Thyroid gland (tissue), 4 donors: ENCODE measurements around the gene KDM5B. TPM values are rescaled to one million over a fixed set of nuclear protein-coding genes. Genes with fewer than 3 reads are reported as not detected.

Experiments
- DNase-seq, 2 donors: peaks; one replicate each; pipeline ENCODE4 v3.0.0-alpha.2; 2019
- H3K27ac ChIP-seq, 3 donors: fragments of 200-600 bp; sonication (generic); 1 replicate in 2 of 3; 2 replicates in 1 of 3; pipeline ENCODE4 v1.5.1; 2016 to 2019; ENCODE audit warnings: mild to moderate bottlenecking in 1 of 3, moderate library complexity in 1 of 3
- H3K27me3 ChIP-seq: fragments of 200-600 bp; sonication (generic); one replicate; pipeline ENCODE4 v1.5.1; 2019
- H3K36me3 ChIP-seq, 2 donors: fragments of 200-600 bp; sonication (generic); one replicate each; pipeline ENCODE4 v1.5.1; 2016 to 2019
- H3K4me1 ChIP-seq, 2 donors: fragments of 200-600 bp; sonication (generic); one replicate each; pipeline ENCODE4 v1.5.1; 2017 to 2019
- H3K4me3 ChIP-seq, 3 donors: fragments of 200-600 bp; sonication (generic); replicated peaks in 1 of 3; 1 replicate in 2 of 3; 2 replicates in 1 of 3; pipeline ENCODE4 v1.5.1; 2016; ENCODE audit warnings: mild to moderate bottlenecking in 1 of 3
- H3K9me3 ChIP-seq: fragments of 200-600 bp; sonication (generic); one replicate; pipeline ENCODE4 v1.5.1; 2017
- POLR2A ChIP-seq, 2 donors: fragments of 450-650 bp; IDR thresholded peaks; one replicate each; pipeline ENCODE4 v1.6.1; 2017; ENCODE audit warnings: antibody characterized with exemption in 2 of 2, mild to moderate bottlenecking in 2 of 2, moderate library complexity in 1 of 2
- WGBS, 2 donors: methylation state at CpG; one replicate each; pipeline ENCODE4 v1.1.5; 2017; 5-methylcytosine and 5-hydroxymethylcytosine counted together
- intact Hi-C: fragments of 100-400 bp; cut with DNase I; formaldehyde crosslinking; loops from one replicate; pipeline ENCODE4 v1.15.1; 2023
- total RNA-seq, 4 donors: library from RNA; depleted of rRNA; stranded (reverse); fragments of >200 nt; gene quantifications; one replicate each; pipeline ENCODE4 v1.2.3, GENCODE V29; 2016
- TF ChIP-seq, protein P1 (sequence below), 6 experiments: fragments of 200-600 bp in 3 of 6; fragments of 450-650 bp in 3 of 6; sonication (generic) in 3 of 6; IDR thresholded peaks; one replicate each; pipeline ENCODE4 v1.5.1; 2016 to 2019; ENCODE audit warnings: antibody characterized with exemption in 6 of 6, mild to moderate bottlenecking in 2 of 6, inconsistent platforms in 1 of 6, moderate library complexity in 1 of 6

Gene KDM5B
- total RNA-seq, 4 donors from 2014 or later, result 53.1 to 78.5 (median 61.2) TPM

DNA sequence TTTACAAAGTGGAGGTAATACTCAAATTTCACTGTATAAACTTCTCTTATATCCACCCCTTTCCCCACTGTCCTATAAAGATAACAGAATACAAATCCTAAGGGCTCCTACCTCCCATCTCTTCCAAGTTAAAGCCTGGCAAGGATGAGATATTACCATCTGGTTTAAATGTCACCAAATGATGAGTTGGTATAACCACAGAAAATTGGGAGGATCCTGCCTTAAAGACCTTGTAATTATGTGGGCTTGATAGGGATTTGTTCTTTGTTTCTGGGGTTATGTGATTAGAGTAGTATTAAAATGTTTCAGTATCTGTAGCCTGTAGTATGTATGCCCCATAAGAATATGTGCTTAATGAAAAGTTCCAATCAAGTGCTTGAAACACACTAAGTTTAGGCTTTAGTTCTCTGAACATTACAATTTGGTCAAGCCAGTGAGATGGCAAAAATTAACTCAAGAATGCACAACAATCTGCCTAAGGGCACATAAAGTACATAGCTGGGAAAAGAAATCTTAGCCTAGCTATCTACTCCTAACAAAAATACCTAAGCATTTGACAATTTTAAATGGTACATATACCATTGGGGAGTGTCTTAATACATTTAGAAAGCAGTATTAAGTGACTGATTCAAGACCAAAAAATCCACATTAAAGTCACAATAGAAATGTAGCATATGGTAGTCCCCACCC lies 14.0 kb downstream of the KDM5B start:
- peaks cover 6 to 12% of the 10 kb centered on the region in 2 donors for H3K4me1 ChIP-seq

DNA sequence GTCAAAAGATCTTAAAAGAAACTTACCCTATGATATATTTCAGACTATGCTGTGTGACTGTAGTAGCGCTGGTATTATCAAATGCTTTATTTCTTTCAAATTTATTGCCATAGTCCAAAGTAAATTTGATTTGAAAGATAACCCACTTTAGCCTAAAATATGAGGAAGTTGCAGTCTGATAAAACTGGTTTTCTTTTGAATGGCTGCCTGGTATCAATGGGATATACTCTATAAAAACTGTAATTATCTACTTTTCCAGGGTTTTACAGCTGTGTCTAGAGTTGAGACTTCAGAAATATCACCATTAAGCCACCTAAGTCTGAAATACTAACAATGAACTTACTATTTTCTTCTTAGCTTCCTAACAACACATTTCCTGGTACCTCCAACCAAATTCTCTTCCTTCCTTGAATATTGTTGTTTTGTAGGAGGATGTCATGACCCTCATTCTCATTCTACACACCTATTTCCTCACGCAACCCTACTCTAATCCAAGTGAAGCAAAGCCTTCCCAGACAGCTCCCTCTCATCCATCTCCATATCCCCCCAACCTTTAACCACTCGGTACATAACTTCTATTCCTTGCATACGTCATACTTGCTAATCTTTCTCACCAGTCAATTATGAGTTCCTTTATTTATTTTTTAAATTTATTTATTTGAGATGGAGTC lies 17.0 kb downstream of the KDM5B start:
- no peak for DNase-seq
- WGBS, 2 donors, result 88 to 90% methylated on average over 4 of the region's 4 CpGs
- Histone ChIP-seq H3K4me3 (no peak overlapping the region), H3K27ac (no peak overlapping the region), H3K9me3 (no peaks in the 10 kb centered on the region), H3K36me3 (no peaks in the 10 kb centered on the region), H3K4me1 (peaks cover 6 to 12% of the 10 kb centered on the region in 2 donors), H3K27me3 (no peaks in the 10 kb centered on the region)
- intact Hi-C loops, result no loop called here
- no peak for TF ChIP-seq POLR2A (IDR thresholded peaks at IDR 0.05)
- TF ChIP-seq, protein P1, sequence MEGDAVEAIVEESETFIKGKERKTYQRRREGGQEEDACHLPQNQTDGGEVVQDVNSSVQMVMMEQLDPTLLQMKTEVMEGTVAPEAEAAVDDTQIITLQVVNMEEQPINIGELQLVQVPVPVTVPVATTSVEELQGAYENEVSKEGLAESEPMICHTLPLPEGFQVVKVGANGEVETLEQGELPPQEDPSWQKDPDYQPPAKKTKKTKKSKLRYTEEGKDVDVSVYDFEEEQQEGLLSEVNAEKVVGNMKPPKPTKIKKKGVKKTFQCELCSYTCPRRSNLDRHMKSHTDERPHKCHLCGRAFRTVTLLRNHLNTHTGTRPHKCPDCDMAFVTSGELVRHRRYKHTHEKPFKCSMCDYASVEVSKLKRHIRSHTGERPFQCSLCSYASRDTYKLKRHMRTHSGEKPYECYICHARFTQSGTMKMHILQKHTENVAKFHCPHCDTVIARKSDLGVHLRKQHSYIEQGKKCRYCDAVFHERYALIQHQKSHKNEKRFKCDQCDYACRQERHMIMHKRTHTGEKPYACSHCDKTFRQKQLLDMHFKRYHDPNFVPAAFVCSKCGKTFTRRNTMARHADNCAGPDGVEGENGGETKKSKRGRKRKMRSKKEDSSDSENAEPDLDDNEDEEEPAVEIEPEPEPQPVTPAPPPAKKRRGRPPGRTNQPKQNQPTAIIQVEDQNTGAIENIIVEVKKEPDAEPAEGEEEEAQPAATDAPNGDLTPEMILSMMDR (IDR thresholded peaks at IDR 0.05), result no peak

More for the DNA sequence above, 14.0 kb downstream of the KDM5B start:
- Histone ChIP-seq H3K27me3 (no peaks in the 10 kb centered on the region), H3K36me3 (no peaks in the 10 kb centered on the region), H3K4me3 (no peak overlapping the region), H3K27ac (no peak overlapping the region), H3K9me3 (no peaks in the 10 kb centered on the region)
- no peak for DNase-seq
- intact Hi-C loops, result no loop called here
- no peak for TF ChIP-seq POLR2A (IDR thresholded peaks at IDR 0.05)
- TF ChIP-seq, protein P1 (IDR thresholded peaks at IDR 0.05), result no peak

DNA sequence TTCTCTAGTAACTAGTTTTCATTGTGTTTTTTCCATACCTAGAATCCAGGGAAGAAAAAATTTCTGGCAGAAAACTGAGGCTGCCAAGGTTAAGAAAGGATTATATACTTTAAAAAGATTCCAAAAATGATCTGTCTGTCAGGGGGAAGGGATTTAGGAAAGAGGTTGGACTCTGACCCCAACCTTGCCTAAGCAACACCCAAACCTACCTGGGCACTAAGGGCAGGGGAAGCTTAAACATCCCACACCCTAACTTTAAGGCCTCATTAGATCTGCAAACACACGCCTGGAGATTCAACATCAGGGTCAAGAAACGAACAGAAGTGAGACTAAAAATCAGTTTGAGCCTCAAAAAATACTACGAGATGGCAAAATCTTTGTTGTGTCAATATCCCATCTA lies 19.4 kb downstream of the KDM5B start:
- Histone ChIP-seq H3K9me3 (no peaks in the 10 kb centered on the region), H3K27ac (no peak overlapping the region), H3K4me1 (peaks cover 0 to 8% of the 10 kb centered on the region in 2 donors), H3K4me3 (no peak overlapping the region), H3K27me3 (no peaks in the 10 kb centered on the region), H3K36me3 (no peaks in the 10 kb centered on the region)
- DNase-seq, result no peak
- TF ChIP-seq, protein P1 (IDR thresholded peaks at IDR 0.05), result no peak
- no peak for TF ChIP-seq POLR2A (IDR thresholded peaks at IDR 0.05)
- 83 to 94% methylated on average over 3 of the region's 3 CpGs for WGBS, 2 donors
- intact Hi-C loops, result no loop called here

DNA sequence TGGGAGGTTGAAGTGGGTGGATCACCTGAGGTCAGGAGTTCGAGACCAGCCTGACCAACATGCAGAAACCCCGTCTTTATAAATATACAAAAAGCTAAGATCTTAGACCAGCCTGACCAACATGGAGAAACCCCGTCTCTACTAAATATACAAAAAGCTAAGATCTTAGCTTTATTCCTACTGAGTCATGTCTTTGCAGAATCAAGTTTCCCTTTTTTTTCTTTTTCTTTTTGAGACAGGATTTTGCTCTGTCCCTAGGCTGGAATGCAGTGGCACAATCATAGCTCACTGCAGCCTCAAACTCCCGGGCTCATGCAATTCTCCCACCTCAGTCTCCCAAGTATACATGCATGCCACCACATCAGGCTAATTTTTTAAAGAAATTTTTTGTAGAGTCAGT lies 21.4 kb downstream of the KDM5B start:
- no peak for DNase-seq
- no peaks in the 10 kb centered on the region for H3K36me3 ChIP-seq
- no peaks in the 10 kb centered on the region for H3K27me3 ChIP-seq
- intact Hi-C loops, result no loop called here
- TF ChIP-seq, protein P1 (IDR thresholded peaks at IDR 0.05), result no peak
- TF ChIP-seq POLR2A (IDR thresholded peaks at IDR 0.05), result no peak
- no peaks in the 10 kb centered on the region for H3K9me3 ChIP-seq
- 72 to 73% methylated on average over 4 of the region's 4 CpGs for WGBS, 2 donors
- H3K4me3 ChIP-seq, result no peak overlapping the region
- no peak overlapping the region for H3K27ac ChIP-seq
- H3K4me1 ChIP-seq, result peaks cover 0 to 8% of the 10 kb centered on the region in 2 donors

DNA sequence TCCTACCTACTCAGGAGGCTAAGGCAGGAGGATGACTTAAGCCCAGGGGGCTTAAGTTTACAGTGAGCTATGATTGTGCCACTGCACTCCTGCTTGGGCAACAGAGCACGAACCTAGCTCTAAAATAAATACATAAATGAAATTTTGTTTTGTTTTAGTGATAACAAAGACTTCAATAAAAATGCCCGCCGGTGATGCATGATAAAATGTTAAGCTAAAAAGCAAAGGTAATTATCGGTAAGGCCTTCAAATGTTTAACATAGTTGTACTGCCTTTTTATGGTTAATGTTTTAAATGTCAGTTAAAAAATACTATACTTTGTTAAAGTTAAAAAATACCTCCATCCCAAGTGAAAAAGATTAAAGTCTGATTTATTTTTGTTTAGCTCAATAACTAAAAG lies 27.0 kb downstream of the KDM5B start:
- Histone ChIP-seq H3K4me3 (no peak overlapping the region), H3K36me3 (peaks cover 0 to 6% of the 10 kb centered on the region in 2 donors), H3K4me1 (peaks cover 0 to 6% of the 10 kb centered on the region in 2 donors), H3K9me3 (no peaks in the 10 kb centered on the region), H3K27me3 (no peaks in the 10 kb centered on the region), H3K27ac (no peak overlapping the region)
- WGBS, 2 donors, result 87 to 89% methylated on average over 4 of the region's 4 CpGs
- DNase-seq, result no peak
- intact Hi-C loops, result no loop called here
- TF ChIP-seq, protein P1 (IDR thresholded peaks at IDR 0.05), result no peak
- TF ChIP-seq POLR2A (IDR thresholded peaks at IDR 0.05), result no peak
